ENCODE data around the gene KCNMB1. TPM values are rescaled to one million over a fixed set of nuclear protein-coding genes. Genes with fewer than 3 reads are reported as not detected.
A peak's percentile ranks its signal among the peaks of the same experiment; 100 is the strongest.

The KCNMB1 gene
- total RNA-seq, 1 donor from 2014 or later, result 4.9 TPM

GRCh38 chr5:170390472-170390871 lies 1.3 kb upstream of the KCNMB1 start:
- Histone ChIP-seq H3K36me3 (no peaks in the 10 kb centered on the region), H3K27me3 (no peaks in the 10 kb centered on the region), H3K27ac (no peak overlapping the region), H3K9me3 (no peaks in the 10 kb centered on the region), H3K4me3 (peak overlapping the region in 1 of 2 donors; percentile 21), H3K4me1 (no peaks in the 10 kb centered on the region)
- intact Hi-C loops (cut with DNase I), result loop anchor here (5.0 kb wide), 1 partner anchor 1458 kb away; no protein-coding TSS in a partner anchor
- TF ChIP-seq POLR2A (IDR thresholded peaks at IDR 0.05), result no peak
- no peak for TF ChIP-seq POLR2AphosphoS5 (IDR thresholded peaks at IDR 0.05; ENCODE audit: insufficient read depth in 1 of 2, low read depth in 1 of 2)
- no peak for TF ChIP-seq CTCF (IDR thresholded peaks at IDR 0.05)
- DNase-seq (ENCODE audit: extremely low spot score in 2 of 2), result no peak

GRCh38 chr5:170389550-170389892 lies 354 bp upstream of the KCNMB1 start:
- TF ChIP-seq POLR2A (IDR thresholded peaks at IDR 0.05), result no peak
- no peak for TF ChIP-seq CTCF (IDR thresholded peaks at IDR 0.05)
- TF ChIP-seq POLR2AphosphoS5 (IDR thresholded peaks at IDR 0.05; ENCODE audit: insufficient read depth in 1 of 2, low read depth in 1 of 2), result no peak
- Histone ChIP-seq H3K4me1 (no peaks in the 10 kb centered on the region), H3K36me3 (no peaks in the 10 kb centered on the region), H3K27me3 (no peaks in the 10 kb centered on the region), H3K9me3 (no peaks in the 10 kb centered on the region), H3K27ac (peak overlapping the region; percentile 49), H3K4me3 (peak overlapping the region; percentile 29 to 32)
- no peak for DNase-seq (ENCODE audit: extremely low spot score in 2 of 2)
- intact Hi-C loops (cut with DNase I), result no loop called here

- Histone ChIP-seq H3K9me3 (no peaks in the 10 kb centered on the region), H3K4me3 (peak overlapping the region; percentile 29 to 32), H3K4me1 (no peaks in the 10 kb centered on the region), H3K27ac (peak overlapping the region; percentile 49), H3K36me3 (no peaks in the 10 kb centered on the region), H3K27me3 (no peaks in the 10 kb centered on the region)
- TF ChIP-seq POLR2AphosphoS5 (IDR thresholded peaks at IDR 0.05; ENCODE audit: insufficient read depth in 1 of 2, low read depth in 1 of 2) (no peak), CTCF (IDR thresholded peaks at IDR 0.05) (no peak), POLR2A (IDR thresholded peaks at IDR 0.05) (no peak)
- DNase-seq (ENCODE audit: extremely low spot score in 2 of 2), result no peak
- intact Hi-C loops (cut with DNase I), result no loop called here
These were observed 1.2 kb downstream of the KCNMB1 start for GRCh38 chr5:170387775-170388639.

GRCh38 chr5:170386743-170387395 lies 2.3 kb downstream of the KCNMB1 start:
- peak overlapping the region; percentile 33 for H3K27ac ChIP-seq
- intact Hi-C loops (cut with DNase I), result no loop called here
- H3K4me3 ChIP-seq, result peak overlapping the region; percentile 29 to 32

More at GRCh38 chr5:170386743-170387395, 2.3 kb downstream of the KCNMB1 start:
- DNase-seq (ENCODE audit: extremely low spot score in 2 of 2), result no peak
- no peaks in the 10 kb centered on the region for H3K4me1 ChIP-seq
- no peaks in the 10 kb centered on the region for H3K36me3 ChIP-seq
- H3K27me3 ChIP-seq, result no peaks in the 10 kb centered on the region
- TF ChIP-seq POLR2A (IDR thresholded peaks at IDR 0.05) (no peak), CTCF (IDR thresholded peaks at IDR 0.05) (no peak)
- no peaks in the 10 kb centered on the region for H3K9me3 ChIP-seq
